ENCODE measurements around the gene COL23A1.

The COL23A1 gene

DNA sequence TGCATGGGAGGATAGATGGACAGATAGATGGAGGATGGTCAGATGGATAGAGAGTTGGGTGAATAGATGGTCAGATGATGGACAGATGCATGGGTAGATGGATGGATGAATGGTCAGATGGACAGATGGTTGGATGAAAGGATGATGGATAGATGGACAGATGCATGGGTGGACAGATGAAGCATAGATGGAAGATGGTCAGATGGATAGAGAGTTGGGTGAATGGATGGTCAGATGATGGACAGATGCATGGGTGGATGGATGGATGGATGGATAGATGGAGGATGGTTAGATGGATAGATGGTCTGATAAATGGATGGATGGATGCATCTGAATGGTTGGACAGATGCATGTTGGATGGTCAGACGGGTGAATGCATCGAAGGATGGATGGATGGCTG, 70.4 kb downstream of the COL23A1 start:
- Histone ChIP-seq H3K79me2 (ENCODE audit: control insufficient read depth, insufficient read depth, low read length) (no peaks in the 10 kb centered on the region), H3K23ac (ENCODE audit: low read length) (no peak overlapping the region), H2BK5ac (ENCODE audit: low read length) (no peak overlapping the region), H4K8ac (ENCODE audit: low read depth, low read length) (no peak overlapping the region), H3K4me3 (ENCODE audit: low read length) (no peak overlapping the region), H3K4me2 (ENCODE audit: low read length) (no peak overlapping the region), H3K27ac (ENCODE audit: low read depth, low read length) (no peak overlapping the region), H4K5ac (ENCODE audit: low read length) (no peak overlapping the region), H3K27me3 (ENCODE audit: insufficient read depth, low read length, poor library complexity) (no peaks in the 10 kb centered on the region), H3K9ac (ENCODE audit: low read length) (no peak overlapping the region), H3K36me3 (ENCODE audit: control insufficient read depth, insufficient read depth, low read length) (no peaks in the 10 kb centered on the region), H2BK120ac (ENCODE audit: low read depth, low read length) (no peak overlapping the region), H3K79me1 (ENCODE audit: low read length) (no peaks in the 10 kb centered on the region), H3K18ac (ENCODE audit: low read length) (no peak overlapping the region), H2AK5ac (ENCODE audit: low read length) (no peak overlapping the region), H3K4ac (ENCODE audit: low read depth, low read length) (no peak overlapping the region), H3K56ac (ENCODE audit: low read length) (no peak overlapping the region), H3K4me1 (ENCODE audit: control insufficient read depth, low read depth, low read length) (no peaks in the 10 kb centered on the region), H2BK15ac (replicated peaks; ENCODE audit: low read depth) (no peak overlapping the region)
- no peak for DNase-seq
- no CpG with 5 or more reads among the region's 2 CpGs for WGBS (ENCODE audit: extremely low coverage, insufficient coverage, low lambda C conversion rate)

DNA sequence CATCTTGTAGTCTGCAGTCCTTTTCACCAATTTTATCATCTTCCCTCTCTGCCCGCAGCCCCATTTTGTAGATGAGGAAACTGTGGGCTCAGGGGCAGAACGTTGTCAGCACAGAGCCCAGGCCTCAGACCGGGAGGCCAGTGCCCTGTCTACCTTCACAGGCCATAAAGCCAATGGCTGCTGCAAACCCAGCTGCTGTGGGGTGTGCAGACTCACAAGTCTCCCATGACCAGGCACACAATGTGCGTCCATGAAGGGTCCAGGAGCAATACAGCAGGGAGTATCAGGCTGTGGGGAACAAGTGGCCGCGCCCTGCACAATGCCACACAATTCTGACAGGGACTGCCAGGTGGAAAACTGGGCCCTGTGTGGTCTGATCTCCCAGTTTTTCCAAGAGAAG, 71.0 kb downstream of the COL23A1 start:
- H3K18ac ChIP-seq (ENCODE audit: low read length), result no peak overlapping the region
- no peak overlapping the region for H4K8ac ChIP-seq (ENCODE audit: low read depth, low read length)
- no peaks in the 10 kb centered on the region for H3K79me1 ChIP-seq (ENCODE audit: low read length)
- no peak overlapping the region for H2BK5ac ChIP-seq (ENCODE audit: low read length)
- no peaks in the 10 kb centered on the region for H3K79me2 ChIP-seq (ENCODE audit: control insufficient read depth, insufficient read depth, low read length)
- H3K36me3 ChIP-seq (ENCODE audit: control insufficient read depth, insufficient read depth, low read length), result no peaks in the 10 kb centered on the region
- H3K4ac ChIP-seq (ENCODE audit: low read depth, low read length), result no peak overlapping the region
- no peak overlapping the region for H2AK5ac ChIP-seq (ENCODE audit: low read length)
- no CpG with 5 or more reads among the region's 6 CpGs for WGBS (ENCODE audit: extremely low coverage, insufficient coverage, low lambda C conversion rate)
- H3K9ac ChIP-seq (ENCODE audit: low read length), result no peak overlapping the region
- no peak for DNase-seq
- no peak overlapping the region for H3K4me2 ChIP-seq (ENCODE audit: low read length)
- no peak overlapping the region for H3K27ac ChIP-seq (ENCODE audit: low read depth, low read length)
- no peak overlapping the region for H3K23ac ChIP-seq (ENCODE audit: low read length)
- no peak overlapping the region for H2BK120ac ChIP-seq (ENCODE audit: low read depth, low read length)
- H3K4me3 ChIP-seq (ENCODE audit: low read length), result no peak overlapping the region
- no peak overlapping the region for H3K56ac ChIP-seq (ENCODE audit: low read length)
- H2BK15ac ChIP-seq (replicated peaks; ENCODE audit: low read depth), result no peak overlapping the region
- H4K5ac ChIP-seq (ENCODE audit: low read length), result no peak overlapping the region
- H3K27me3 ChIP-seq (ENCODE audit: insufficient read depth, low read length, poor library complexity), result no peaks in the 10 kb centered on the region
- no peaks in the 10 kb centered on the region for H3K4me1 ChIP-seq (ENCODE audit: control insufficient read depth, low read depth, low read length)

DNA sequence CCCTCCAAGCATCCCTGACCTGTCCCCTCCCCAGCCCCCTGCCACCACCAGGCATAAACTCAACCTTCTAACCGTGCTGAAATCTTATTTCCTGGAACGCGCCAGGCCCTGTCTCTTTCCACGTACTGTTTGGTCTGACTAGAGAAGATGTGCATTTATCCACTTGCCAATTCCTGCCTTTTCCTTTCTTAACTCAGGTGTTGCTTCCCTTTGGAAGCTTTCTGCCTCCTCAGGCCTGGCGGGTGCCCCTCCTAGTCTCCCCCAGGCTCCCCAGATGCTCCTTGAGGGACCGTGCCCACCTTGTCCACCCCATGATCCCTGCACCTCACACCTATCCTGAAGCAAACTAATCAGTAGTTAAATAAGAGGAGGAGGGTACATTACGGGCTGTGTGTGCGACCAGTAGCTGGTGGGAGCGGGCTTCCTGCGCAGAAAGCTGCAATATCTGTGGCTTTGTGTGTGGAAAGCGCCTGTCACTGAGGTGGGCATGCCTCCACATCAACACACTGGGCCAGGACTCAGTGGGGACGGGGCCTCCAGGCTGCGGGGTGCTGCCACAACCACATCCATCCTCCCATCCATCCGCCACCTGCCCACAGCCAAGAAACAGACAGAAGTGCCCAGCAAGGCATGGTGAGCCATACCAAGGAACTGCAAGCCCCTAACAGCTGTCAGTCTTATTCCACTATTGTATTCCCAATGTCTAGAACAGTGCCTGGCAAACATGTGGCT, 73.5 kb downstream of the COL23A1 start:
- Histone ChIP-seq H3K56ac (ENCODE audit: low read length) (no peak overlapping the region), H3K4ac (ENCODE audit: low read depth, low read length) (no peak overlapping the region), H3K4me2 (ENCODE audit: low read length) (no peak overlapping the region), H3K9ac (ENCODE audit: low read length) (no peak overlapping the region), H3K79me2 (ENCODE audit: control insufficient read depth, insufficient read depth, low read length) (no peaks in the 10 kb centered on the region), H3K4me3 (ENCODE audit: low read length) (no peak overlapping the region), H3K4me1 (ENCODE audit: control insufficient read depth, low read depth, low read length) (no peaks in the 10 kb centered on the region), H3K36me3 (ENCODE audit: control insufficient read depth, insufficient read depth, low read length) (no peaks in the 10 kb centered on the region), H3K27ac (ENCODE audit: low read depth, low read length) (no peak overlapping the region), H4K8ac (ENCODE audit: low read depth, low read length) (no peak overlapping the region), H3K18ac (ENCODE audit: low read length) (no peak overlapping the region), H3K79me1 (ENCODE audit: low read length) (no peaks in the 10 kb centered on the region), H3K23ac (ENCODE audit: low read length) (no peak overlapping the region), H2BK15ac (replicated peaks; ENCODE audit: low read depth) (no peak overlapping the region), H3K27me3 (ENCODE audit: insufficient read depth, low read length, poor library complexity) (no peaks in the 10 kb centered on the region), H2BK5ac (ENCODE audit: low read length) (no peak overlapping the region), H4K5ac (ENCODE audit: low read length) (no peak overlapping the region), H2BK120ac (ENCODE audit: low read depth, low read length) (no peak overlapping the region), H2AK5ac (ENCODE audit: low read length) (no peak overlapping the region)
- DNase-seq, result no peak
- no CpG with 5 or more reads among the region's 14 CpGs for WGBS (ENCODE audit: extremely low coverage, insufficient coverage, low lambda C conversion rate)

DNA sequence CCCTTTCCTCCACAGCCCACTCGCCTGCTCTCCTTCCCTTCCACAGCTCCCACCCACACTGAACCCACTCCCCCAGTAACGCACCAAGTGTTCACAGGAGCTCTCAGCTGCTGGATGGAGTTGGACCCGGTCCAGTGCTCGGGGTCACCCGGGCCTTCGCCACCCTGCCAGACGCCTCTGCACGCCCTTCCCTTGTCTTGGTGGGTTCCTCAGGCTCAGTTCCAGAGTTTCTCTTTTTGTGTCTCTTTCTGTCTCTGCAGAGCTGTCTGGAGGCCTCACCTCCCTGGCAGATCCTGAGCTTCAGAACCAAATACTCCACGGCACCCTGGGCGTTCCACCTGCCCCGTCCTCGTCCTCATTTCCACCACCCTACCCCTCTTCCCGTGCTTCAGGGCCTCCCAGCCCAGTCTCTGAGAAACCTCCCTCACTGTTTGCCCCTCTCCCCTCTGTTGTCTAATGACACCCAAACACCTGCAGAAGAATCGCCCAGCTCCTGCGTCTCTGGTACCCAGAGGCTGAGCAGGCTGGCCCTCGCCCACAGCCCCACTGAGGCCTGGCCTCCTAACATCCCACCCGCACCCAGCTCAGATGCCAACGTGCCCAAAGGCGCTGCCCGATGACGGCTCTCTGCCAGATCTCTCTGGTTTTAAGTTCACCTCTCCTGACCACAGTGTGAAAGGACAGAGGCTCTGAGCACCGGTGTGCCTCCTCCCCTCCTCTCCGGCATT, 74.3 kb downstream of the COL23A1 start:
- Histone ChIP-seq H3K27me3 (ENCODE audit: insufficient read depth, low read length, poor library complexity) (no peaks in the 10 kb centered on the region), H3K79me2 (ENCODE audit: control insufficient read depth, insufficient read depth, low read length) (no peaks in the 10 kb centered on the region), H4K8ac (ENCODE audit: low read depth, low read length) (no peak overlapping the region), H3K36me3 (ENCODE audit: control insufficient read depth, insufficient read depth, low read length) (no peaks in the 10 kb centered on the region), H2BK120ac (ENCODE audit: low read depth, low read length) (no peak overlapping the region), H4K5ac (ENCODE audit: low read length) (no peak overlapping the region), H3K4me3 (ENCODE audit: low read length) (no peak overlapping the region), H3K4me1 (ENCODE audit: control insufficient read depth, low read depth, low read length) (no peaks in the 10 kb centered on the region), H3K23ac (ENCODE audit: low read length) (no peak overlapping the region), H3K4ac (ENCODE audit: low read depth, low read length) (no peak overlapping the region), H2BK5ac (ENCODE audit: low read length) (no peak overlapping the region), H3K79me1 (ENCODE audit: low read length) (no peaks in the 10 kb centered on the region), H2AK5ac (ENCODE audit: low read length) (no peak overlapping the region), H3K4me2 (ENCODE audit: low read length) (no peak overlapping the region), H2BK15ac (replicated peaks; ENCODE audit: low read depth) (no peak overlapping the region), H3K27ac (ENCODE audit: low read depth, low read length) (no peak overlapping the region), H3K56ac (ENCODE audit: low read length) (no peak overlapping the region), H3K18ac (ENCODE audit: low read length) (no peak overlapping the region), H3K9ac (ENCODE audit: low read length) (no peak overlapping the region)
- WGBS (ENCODE audit: extremely low coverage, insufficient coverage, low lambda C conversion rate), result no CpG with 5 or more reads among the region's 23 CpGs
- DNase-seq, result no peak

DNA sequence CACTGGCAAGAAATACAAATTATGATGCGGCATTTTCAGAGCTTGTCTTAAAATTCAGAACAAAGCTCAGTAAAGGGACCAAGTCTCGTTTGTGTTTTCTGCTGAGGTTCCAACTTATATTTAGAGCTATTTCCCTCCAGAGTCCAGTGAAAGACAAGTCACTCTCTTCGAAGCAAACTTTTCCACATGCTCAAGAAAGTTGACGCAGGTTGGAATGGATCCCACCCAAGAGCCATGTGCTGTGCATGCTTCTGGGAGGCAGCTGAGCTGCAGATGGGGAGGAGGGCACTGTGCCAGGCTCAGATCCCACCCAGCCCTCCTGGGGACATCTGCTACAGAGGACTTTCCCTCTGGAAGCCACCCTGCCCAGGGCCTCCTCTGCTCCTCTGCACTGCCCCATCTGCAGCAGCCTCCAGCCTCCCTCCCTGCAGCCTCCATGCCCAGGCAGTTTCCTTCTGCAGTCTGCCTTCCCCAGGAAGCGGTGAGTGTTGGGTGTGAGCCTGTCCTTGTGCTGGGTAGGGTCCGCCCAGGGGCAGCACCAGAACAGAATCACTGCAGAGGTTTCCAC, 75.3 kb downstream of the COL23A1 start:
- no peaks in the 10 kb centered on the region for H3K4me1 ChIP-seq (ENCODE audit: control insufficient read depth, low read depth, low read length)
- H3K4ac ChIP-seq (ENCODE audit: low read depth, low read length), result no peak overlapping the region
- no peak overlapping the region for H3K4me3 ChIP-seq (ENCODE audit: low read length)
- no peak overlapping the region for H3K23ac ChIP-seq (ENCODE audit: low read length)
- H4K8ac ChIP-seq (ENCODE audit: low read depth, low read length), result no peak overlapping the region
- no peak overlapping the region for H3K4me2 ChIP-seq (ENCODE audit: low read length)
- H3K79me2 ChIP-seq (ENCODE audit: control insufficient read depth, insufficient read depth, low read length), result no peaks in the 10 kb centered on the region
- no peaks in the 10 kb centered on the region for H3K27me3 ChIP-seq (ENCODE audit: insufficient read depth, low read length, poor library complexity)
- no peak overlapping the region for H2BK15ac ChIP-seq (replicated peaks; ENCODE audit: low read depth)
- no peaks in the 10 kb centered on the region for H3K36me3 ChIP-seq (ENCODE audit: control insufficient read depth, insufficient read depth, low read length)
- no peak overlapping the region for H3K27ac ChIP-seq (ENCODE audit: low read depth, low read length)
- H3K79me1 ChIP-seq (ENCODE audit: low read length), result no peaks in the 10 kb centered on the region
- H2BK5ac ChIP-seq (ENCODE audit: low read length), result no peak overlapping the region
- no peak for DNase-seq
- no CpG with 5 or more reads among the region's 6 CpGs for WGBS (ENCODE audit: extremely low coverage, insufficient coverage, low lambda C conversion rate)
- no peak overlapping the region for H3K9ac ChIP-seq (ENCODE audit: low read length)
- H2BK120ac ChIP-seq (ENCODE audit: low read depth, low read length), result no peak overlapping the region
- H3K18ac ChIP-seq (ENCODE audit: low read length), result no peak overlapping the region
- no peak overlapping the region for H4K5ac ChIP-seq (ENCODE audit: low read length)
- H2AK5ac ChIP-seq (ENCODE audit: low read length), result no peak overlapping the region
- H3K56ac ChIP-seq (ENCODE audit: low read length), result no peak overlapping the region

All from mesendoderm (in vitro differentiated cells).